ENCODE measurements around the gene PRSS36.
A peak's percentile ranks its signal among the peaks of the same experiment; 100 is the strongest.

The PRSS36 gene

DNA sequence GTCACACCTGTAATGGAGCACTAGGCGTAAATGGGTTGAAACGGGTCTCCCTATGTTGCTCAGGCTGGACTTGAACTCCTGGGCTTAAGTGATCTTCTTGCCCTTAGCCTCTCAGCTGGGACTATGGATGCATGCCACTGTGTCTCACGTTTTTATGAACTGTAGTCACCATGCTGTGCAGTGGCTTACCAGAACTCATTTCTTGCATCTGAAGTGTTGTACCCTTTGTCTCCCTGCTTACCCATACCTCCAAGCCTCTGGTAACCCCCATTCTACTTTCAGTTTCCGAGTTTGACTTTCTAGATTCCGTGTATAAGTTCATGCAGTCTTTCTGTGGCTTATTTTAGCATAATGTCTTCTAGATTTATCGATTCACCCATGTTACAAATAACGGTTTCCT lies 45.0 kb upstream of the PRSS36 start:
- TF ChIP-seq SIN3A (IDR thresholded peaks at IDR 0.05; ENCODE audit: borderline replicate concordance, insufficient read depth, low read length) (no peak), TAF1 (IDR thresholded peaks at IDR 0.05; ENCODE audit: borderline replicate concordance, insufficient read depth, low read length) (no peak), POLR2AphosphoS5 (IDR thresholded peaks at IDR 0.05; ENCODE audit: low read depth, low read length) (no peak; the same call in 1 of the 2 replicates)

DNA sequence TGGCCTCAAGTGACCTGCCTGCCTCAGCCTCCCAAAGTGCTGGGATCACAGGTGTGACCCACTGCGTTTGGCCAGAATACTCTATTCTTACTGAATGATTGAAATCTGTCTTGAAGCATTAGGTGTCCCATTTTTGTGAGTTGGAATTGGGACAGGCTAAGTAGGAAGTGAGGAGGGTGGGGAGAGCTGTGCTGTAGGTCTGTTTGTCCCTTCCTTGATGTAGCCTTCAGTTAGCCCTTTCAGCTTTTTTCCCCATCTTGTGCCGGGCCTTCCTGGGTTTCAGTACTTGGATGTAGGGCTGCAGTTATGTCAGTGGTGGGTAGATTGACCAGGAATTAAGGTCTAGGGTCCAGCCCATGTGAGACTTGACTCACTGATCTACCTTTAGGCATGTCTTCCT lies 44.0 kb upstream of the PRSS36 start:
- no peak for TF ChIP-seq SIN3A (IDR thresholded peaks at IDR 0.05; ENCODE audit: borderline replicate concordance, insufficient read depth, low read length)
- no peak for TF ChIP-seq TAF1 (IDR thresholded peaks at IDR 0.05; ENCODE audit: borderline replicate concordance, insufficient read depth, low read length)
- TF ChIP-seq, protein P1, sequence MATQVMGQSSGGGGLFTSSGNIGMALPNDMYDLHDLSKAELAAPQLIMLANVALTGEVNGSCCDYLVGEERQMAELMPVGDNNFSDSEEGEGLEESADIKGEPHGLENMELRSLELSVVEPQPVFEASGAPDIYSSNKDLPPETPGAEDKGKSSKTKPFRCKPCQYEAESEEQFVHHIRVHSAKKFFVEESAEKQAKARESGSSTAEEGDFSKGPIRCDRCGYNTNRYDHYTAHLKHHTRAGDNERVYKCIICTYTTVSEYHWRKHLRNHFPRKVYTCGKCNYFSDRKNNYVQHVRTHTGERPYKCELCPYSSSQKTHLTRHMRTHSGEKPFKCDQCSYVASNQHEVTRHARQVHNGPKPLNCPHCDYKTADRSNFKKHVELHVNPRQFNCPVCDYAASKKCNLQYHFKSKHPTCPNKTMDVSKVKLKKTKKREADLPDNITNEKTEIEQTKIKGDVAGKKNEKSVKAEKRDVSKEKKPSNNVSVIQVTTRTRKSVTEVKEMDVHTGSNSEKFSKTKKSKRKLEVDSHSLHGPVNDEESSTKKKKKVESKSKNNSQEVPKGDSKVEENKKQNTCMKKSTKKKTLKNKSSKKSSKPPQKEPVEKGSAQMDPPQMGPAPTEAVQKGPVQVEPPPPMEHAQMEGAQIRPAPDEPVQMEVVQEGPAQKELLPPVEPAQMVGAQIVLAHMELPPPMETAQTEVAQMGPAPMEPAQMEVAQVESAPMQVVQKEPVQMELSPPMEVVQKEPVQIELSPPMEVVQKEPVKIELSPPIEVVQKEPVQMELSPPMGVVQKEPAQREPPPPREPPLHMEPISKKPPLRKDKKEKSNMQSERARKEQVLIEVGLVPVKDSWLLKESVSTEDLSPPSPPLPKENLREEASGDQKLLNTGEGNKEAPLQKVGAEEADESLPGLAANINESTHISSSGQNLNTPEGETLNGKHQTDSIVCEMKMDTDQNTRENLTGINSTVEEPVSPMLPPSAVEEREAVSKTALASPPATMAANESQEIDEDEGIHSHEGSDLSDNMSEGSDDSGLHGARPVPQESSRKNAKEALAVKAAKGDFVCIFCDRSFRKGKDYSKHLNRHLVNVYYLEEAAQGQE (IDR thresholded peaks at IDR 0.05; ENCODE audit: insufficient read depth in 1 of 2, low read depth in 2 of 2, low read length in 2 of 2): no peak
- TF ChIP-seq POLR2AphosphoS5 (IDR thresholded peaks at IDR 0.05; ENCODE audit: low read depth, low read length): 0 out of 2 replicates have a peak, but pooled peaks have one; percentile 24

DNA sequence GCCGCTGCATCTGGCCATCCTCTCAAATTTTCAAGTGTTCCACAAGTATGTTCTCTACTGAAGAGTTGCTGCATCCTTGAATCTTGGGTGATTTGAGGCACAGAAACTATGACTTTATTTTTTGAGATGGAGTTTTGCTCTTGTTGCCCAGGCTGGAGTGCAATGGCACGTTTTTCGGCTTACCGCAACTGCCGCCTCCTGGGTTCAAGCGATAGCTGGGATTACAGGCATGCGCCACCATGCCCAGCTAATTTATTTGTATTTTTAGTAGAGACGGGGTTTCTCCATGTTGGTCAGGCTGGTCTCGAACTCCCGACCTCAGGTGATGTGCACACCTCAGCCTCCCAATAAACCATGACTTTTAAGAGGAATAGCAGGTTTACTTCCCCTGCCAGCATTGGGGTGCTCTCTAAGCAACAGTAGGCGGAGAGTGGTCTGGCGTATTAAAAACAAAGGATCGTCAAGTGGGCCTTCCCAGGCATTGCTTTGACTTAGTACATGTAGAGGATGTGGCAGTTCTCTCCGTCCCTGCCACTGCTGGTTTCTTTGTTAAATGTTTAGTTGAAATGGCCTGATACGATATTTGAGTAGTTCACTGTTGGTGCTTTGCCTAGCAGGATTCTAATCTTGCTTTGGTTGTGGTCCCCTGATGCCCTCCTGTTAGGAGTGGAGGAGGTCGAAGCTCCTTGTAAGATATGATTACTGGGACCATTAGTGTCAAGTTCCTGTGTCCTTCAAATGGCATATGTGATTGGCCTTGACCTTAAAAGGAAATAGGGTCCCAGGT lies 43.2 kb upstream of the PRSS36 start:
- TF ChIP-seq POLR2AphosphoS5 (IDR thresholded peaks at IDR 0.05; ENCODE audit: low read depth, low read length): 0 out of 2 replicates have a peak, but pooled peaks have one; percentile 1
- no peak for TF ChIP-seq TAF1 (IDR thresholded peaks at IDR 0.05; ENCODE audit: borderline replicate concordance, insufficient read depth, low read length)

DNA sequence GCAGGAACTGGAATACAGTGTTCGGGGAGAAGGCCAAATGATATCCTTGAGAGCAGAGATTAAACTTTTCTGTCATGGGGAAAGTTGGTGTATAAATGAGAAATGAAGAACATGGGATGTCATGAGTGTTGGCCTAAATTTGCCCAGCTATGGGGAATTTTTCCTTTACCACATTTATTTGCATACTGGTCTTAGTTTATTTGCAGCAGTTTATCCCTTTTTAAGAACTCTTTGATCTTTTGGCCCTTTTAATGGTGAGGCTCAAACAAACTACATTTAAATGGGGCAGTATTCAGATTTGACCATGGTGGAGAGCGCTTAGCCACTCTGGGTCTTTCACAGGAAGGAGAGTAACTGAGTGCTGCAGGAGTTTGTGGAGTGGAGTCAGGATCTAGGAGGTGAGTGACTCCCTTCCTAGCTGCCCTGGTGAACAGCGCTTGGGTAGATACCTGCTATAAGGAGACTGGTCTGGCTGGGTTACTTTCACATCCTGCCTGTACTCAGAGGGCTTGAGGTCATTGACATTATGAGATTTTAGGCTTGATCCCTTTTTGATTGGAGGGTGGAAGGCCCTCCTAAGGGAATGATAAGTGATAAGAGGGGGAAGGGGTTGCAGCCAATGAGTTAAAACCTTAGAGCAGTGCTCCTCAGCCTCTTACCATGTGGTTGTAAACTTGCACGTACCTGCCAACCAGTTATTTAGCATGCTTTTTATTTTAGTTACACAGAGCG lies 42.0 kb upstream of the PRSS36 start:
- TF ChIP-seq POLR2AphosphoS5 (IDR thresholded peaks at IDR 0.05; ENCODE audit: low read depth, low read length) (no peak; the same call in none of the 2 replicates), TAF1 (IDR thresholded peaks at IDR 0.05; ENCODE audit: borderline replicate concordance, insufficient read depth, low read length) (no peak), FOXP2 (optimal IDR thresholded peaks at IDR 0.05; ENCODE audit: borderline replicate concordance, extremely low read depth, extremely low read length, insufficient read depth) (no peak), SIN3A (IDR thresholded peaks at IDR 0.05; ENCODE audit: borderline replicate concordance, insufficient read depth, low read length) (no peak)
- TF ChIP-seq, protein P1 (IDR thresholded peaks at IDR 0.05; ENCODE audit: insufficient read depth in 1 of 2, low read depth in 2 of 2, low read length in 2 of 2): no peak

DNA sequence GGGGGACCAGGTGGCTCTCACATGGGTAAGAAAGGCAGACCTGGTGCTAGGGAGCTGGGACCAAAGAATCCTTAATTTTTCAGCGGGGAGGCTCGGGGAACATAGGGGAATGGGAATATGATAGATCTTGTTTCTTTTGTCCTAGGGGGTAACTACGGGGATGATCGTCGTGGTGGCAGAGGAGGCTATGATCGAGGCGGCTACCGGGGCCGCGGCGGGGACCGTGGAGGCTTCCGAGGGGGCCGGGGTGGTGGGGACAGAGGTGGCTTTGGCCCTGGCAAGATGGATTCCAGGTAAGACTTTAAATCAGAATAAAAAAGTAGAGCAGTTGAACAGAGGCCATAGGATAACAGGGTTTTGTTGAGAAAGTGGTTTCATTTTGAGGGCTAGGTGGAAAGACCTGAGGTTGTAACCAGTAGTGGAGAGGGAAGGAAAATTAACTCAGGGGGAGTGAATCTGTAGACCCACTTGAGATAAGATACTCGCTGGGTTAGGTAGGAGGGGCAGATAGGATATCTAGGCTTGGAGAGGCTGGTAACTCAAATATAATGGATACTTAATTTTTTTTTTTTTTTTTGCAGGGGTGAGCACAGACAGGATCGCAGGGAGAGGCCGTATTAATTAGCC lies 41.1 kb upstream of the PRSS36 start:
- no peak for TF ChIP-seq TAF1 (IDR thresholded peaks at IDR 0.05; ENCODE audit: borderline replicate concordance, insufficient read depth, low read length)
- TF ChIP-seq FOXP2 (optimal IDR thresholded peaks at IDR 0.05; ENCODE audit: borderline replicate concordance, extremely low read depth, extremely low read length, insufficient read depth): no peak
- no peak; the same call in 1 of the 2 replicates for TF ChIP-seq POLR2AphosphoS5 (IDR thresholded peaks at IDR 0.05; ENCODE audit: low read depth, low read length)
- TF ChIP-seq, protein P1 (IDR thresholded peaks at IDR 0.05; ENCODE audit: insufficient read depth in 1 of 2, low read depth in 2 of 2, low read length in 2 of 2): no peak
- no peak for TF ChIP-seq SIN3A (IDR thresholded peaks at IDR 0.05; ENCODE audit: borderline replicate concordance, insufficient read depth, low read length)

Measured in PFSK-1 (cell line).